ENCODE measurements around the gene FHOD3.

- TF ChIP-seq POLR2A (IDR thresholded peaks at IDR 0.05), result no peak
- TF ChIP-seq CTCF (IDR thresholded peaks at IDR 0.05), result no peak
These were observed 396.6 kb downstream of the FHOD3 start for GRCh38 chr18:36693931-36694620.
